Umbilical cord (tissue), 2 donors: ENCODE measurements around the gene TGFB1. TPM values are rescaled to one million over a fixed set of nuclear protein-coding genes. Genes with fewer than 3 reads are reported as not detected.
A peak's percentile ranks its signal among the peaks of the same experiment; 100 is the strongest.

Source experiments
- DNase-seq: peaks from one replicate; pipeline ENCODE4 v3.0.0-alpha.2; 2015; ENCODE audit warnings: low spot score
- total RNA-seq: library from RNA; depleted of rRNA; stranded (reverse); fragments of >200 nt; gene quantifications from one replicate; pipeline ENCODE4 v1.2.3, GENCODE V29; 2014; ENCODE audit warnings: low replicate concordance; ENCODE audit not compliant: insufficient read depth

TGFB1 gene
- total RNA-seq, 1 donor from 2014 or later: 13.2 TPM

GRCh38 chr19:41321600-41322270 is 32.0 kb downstream of the TGFB1 start:
- DNase-seq: peak; percentile 49

GRCh38 chr19:41321204-41321599 is 32.5 kb downstream of the TGFB1 start:
- no peak for DNase-seq

- DNase-seq: no peak
Measured at GRCh38 chr19:41320568-41320967, 33.2 kb downstream of the TGFB1 start.

GRCh38 chr19:41320185-41320518 is 33.6 kb downstream of the TGFB1 start:
- DNase-seq: no peak

GRCh38 chr19:41319500-41320184 is 34.1 kb downstream of the TGFB1 start:
- no peak for DNase-seq

GRCh38 chr19:41318696-41319499 is 34.8 kb downstream of the TGFB1 start:
- no peak for DNase-seq

- DNase-seq: no peak
Measured at GRCh38 chr19:41316306-41316920, 37.3 kb downstream of the TGFB1 start.

GRCh38 chr19:41311613-41312012 is 42.1 kb downstream of the TGFB1 start:
- DNase-seq: no peak

- DNase-seq: no peak
Measured at GRCh38 chr19:41311072-41311471, 42.6 kb downstream of the TGFB1 start.

GRCh38 chr19:41310033-41310831 is 43.5 kb downstream of the TGFB1 start, which contains the start of gene CCDC97:
Gene CCDC97 (plus strand): TSS chr19:41310172. CDS start chr19:41310311, 139 bp downstream.
- DNase-seq: peak; percentile 94

GRCh38 chr19:41309180-41310032 is 44.3 kb downstream of the TGFB1 start:
- DNase-seq: peak; percentile 35

- peak; percentile 95 for DNase-seq
Measured at GRCh38 chr19:41308450-41309179, 45.1 kb downstream of the TGFB1 start.

GRCh38 chr19:41307954-41308449 is 45.7 kb downstream of the TGFB1 start:
- DNase-seq: no peak

- DNase-seq: no peak
Measured at GRCh38 chr19:41307090-41307875, 46.4 kb downstream of the TGFB1 start.

GRCh38 chr19:41305927-41306793 is 47.6 kb downstream of the TGFB1 start:
- DNase-seq: no peak

- no peak for DNase-seq
Measured at GRCh38 chr19:41304706-41305483, 48.8 kb downstream of the TGFB1 start.

GRCh38 chr19:41303954-41304353 is 49.8 kb downstream of the TGFB1 start:
- no peak for DNase-seq
